ENCODE results near the gene REPS1.

DNA sequence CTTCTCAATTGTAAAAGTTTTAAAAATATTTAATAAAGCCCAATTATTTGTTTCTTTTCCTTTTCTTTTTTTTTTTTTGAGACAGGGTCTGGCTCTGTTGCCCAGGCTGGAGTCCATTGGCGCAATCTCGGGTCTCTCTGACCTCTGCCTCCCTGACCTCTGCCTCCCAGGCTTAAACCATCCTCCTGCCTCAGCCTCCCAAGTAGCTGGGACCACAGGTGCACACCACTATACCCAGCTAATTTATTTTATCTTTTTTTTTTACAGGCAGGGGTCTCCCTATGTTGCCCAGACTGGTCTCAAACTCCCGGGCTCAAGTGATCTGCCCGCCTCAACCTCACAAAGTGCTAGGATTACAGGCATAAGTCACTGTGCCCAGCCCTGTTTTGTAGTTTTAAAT lies 9.8 kb downstream of the REPS1 start:
- TF ChIP-seq, protein P1, sequence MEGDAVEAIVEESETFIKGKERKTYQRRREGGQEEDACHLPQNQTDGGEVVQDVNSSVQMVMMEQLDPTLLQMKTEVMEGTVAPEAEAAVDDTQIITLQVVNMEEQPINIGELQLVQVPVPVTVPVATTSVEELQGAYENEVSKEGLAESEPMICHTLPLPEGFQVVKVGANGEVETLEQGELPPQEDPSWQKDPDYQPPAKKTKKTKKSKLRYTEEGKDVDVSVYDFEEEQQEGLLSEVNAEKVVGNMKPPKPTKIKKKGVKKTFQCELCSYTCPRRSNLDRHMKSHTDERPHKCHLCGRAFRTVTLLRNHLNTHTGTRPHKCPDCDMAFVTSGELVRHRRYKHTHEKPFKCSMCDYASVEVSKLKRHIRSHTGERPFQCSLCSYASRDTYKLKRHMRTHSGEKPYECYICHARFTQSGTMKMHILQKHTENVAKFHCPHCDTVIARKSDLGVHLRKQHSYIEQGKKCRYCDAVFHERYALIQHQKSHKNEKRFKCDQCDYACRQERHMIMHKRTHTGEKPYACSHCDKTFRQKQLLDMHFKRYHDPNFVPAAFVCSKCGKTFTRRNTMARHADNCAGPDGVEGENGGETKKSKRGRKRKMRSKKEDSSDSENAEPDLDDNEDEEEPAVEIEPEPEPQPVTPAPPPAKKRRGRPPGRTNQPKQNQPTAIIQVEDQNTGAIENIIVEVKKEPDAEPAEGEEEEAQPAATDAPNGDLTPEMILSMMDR (conservative IDR thresholded peaks at IDR 0.05; ENCODE audit: low read depth, low read length) = no peak
- no peak for TF ChIP-seq EZH2phosphoT487 (IDR thresholded peaks at IDR 0.05; ENCODE audit: borderline replicate concordance, low read length)

All from PC-3 (cell line).